Endometrium (tissue), 2 donors: ENCODE measurements around the gene PSMD12.
"Not testable (repeated sequence)": the region's sequence is repeated elsewhere in the genome, so short reads cannot be mapped to it uniquely, and the experiment has no call there.

Source experiments
- FAIRE-seq: peaks from 2 replicates; lab custom pipeline; 2012; peaks lifted over from hg19 to GRCh38; lab: Jason Lieb, UNC
- donor health status: control.
- donor health status: control.

The PSMD12 gene

DNA sequence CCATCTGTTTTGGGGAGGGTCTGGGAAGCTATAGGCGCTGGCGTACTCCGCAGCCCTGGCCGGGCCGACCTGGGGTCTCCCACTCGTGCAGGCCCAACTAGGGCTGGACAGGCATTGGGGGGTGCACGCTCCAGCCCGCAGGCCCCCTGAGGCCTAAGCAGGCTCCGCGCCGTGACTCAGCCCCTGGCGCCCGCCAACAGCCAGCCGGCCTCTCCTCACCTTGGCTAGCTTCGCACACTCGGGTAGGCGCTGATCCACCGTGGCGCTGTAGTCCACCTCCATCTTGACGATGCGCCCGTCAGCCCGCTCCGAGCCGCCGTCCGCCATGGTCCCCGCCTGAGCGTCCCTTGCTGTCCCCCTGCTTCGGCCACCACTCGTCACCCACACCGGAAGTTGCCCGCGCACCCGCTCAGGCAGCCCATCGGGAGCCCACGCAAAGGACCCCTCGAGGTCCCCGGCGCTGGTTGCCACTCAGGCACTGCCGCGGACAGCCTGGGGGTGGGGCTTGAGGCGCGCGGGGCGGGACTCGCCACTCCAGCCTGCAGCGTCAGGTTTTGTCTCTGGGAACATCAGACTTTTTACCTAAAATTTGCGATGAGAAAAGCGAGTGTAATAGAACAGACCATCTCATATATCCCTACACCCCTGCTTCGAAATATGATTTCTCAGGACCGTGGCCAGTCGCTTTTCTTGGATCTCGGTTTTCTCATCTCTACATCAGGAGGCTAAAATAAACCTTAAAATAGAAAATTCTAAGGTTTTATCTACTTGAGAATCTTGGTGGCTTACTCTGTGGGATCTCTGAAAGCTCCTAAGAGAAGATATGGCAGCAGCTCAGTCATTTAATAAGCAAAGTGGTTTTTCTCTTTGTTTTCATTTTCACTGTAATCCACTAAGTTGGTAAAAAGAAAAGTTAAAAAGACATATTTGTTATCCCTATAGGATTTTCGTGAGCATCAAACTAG lies at the start of gene PSMD12:
TSS of gene PSMD12 (minus strand) at position 385 of the 965 bp plus-strand sequence. CDS start at position 327, 58 bp downstream.
- FAIRE-seq, result no peak

DNA sequence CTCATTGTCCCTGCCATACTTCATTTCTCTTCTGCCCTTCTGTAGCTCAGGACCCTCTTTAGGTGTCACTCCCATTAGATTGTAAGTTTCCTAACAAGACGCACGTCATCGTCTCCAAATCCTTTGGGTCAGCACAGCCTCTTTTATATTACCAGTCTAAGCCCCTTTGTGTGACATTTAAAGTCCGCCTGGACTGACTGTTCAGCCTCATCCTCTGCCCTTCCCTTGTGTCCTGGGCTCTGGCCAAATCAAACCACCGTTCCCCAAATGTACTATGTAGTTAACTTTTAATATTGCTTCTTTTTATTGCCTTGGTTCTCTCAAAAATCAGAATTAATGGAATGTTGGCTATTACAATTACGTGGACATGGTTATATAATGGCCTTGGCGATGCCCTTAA lies 48.9 kb upstream of the PSMD12 start:
- no peak for FAIRE-seq

DNA sequence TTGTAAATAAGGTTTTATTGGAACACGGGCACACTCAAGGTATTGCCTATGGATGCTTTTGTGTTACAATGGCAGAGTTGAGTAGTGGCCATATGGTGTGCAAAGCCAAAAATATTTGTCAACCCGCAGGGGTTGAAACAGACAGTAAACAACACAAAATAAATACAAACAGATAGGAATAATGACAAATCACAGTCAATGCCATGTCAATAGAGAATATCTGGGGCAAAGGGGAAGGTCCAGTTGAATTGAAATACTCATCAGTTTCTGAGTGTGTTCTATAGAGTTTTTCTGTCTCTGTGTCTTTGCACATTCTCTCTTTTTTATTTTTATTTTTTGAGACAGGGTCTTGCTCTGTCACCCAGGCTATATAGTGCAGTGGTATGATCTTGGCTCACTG lies 48.2 kb upstream of the PSMD12 start:
- no peak for FAIRE-seq

DNA sequence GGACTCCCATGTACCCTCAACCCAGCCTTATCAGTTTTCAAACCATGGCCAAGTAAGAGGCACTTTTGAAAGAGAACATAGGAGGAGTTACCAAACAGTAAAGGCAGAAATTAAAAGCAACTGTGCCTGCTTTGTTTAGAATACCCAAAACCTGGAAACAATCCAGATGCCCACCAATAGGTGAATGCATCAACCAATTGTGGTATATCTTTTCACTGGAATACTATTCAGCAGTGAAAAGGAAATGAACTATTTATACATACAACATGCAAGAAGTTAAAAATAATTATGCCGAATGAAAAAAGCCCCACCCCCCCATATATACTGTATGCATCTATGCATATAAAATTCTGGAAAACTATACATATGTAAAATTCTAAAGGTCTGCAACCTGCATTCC lies 47.8 kb upstream of the PSMD12 start:
- no peak for FAIRE-seq

DNA sequence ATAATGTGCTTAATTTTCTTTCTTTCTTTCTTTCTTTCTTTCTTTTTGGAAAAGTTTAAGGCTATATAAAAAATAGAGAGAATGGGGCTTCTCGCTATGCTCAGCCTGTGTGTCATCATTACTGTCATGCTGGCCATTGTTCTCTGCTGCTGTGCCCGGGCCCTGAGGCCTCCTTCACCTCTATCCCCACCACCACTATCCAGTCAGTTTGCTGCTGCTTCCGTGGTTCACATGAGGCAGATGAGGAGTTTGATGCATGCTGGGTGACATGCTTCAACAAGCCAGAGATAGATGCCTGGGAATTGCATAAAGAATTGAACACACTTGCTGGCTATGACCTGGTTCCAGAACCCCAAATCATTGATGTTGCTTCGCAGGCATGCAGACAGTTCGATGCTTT lies 47.0 kb upstream of the PSMD12 start:
- FAIRE-seq, result no peak

DNA sequence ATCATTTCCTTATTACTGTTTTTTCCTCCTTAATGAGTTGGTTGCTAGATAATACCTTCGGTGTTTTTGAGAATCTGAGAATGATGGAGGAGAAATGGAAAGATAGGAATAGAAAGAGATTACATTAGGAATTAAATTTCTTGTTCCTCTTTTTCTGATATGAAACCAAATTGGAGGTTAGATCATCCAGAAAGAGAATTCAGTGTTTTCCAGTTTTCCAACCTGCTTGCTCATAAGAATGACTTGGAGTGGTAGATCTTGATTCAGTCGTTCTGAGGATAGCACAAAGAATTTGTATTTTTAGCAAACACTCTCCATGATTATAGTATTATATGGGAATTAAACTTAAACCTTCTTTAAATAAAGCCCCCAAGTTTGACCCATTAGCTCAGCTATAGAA lies 46.6 kb upstream of the PSMD12 start:
- FAIRE-seq, result no peak

DNA sequence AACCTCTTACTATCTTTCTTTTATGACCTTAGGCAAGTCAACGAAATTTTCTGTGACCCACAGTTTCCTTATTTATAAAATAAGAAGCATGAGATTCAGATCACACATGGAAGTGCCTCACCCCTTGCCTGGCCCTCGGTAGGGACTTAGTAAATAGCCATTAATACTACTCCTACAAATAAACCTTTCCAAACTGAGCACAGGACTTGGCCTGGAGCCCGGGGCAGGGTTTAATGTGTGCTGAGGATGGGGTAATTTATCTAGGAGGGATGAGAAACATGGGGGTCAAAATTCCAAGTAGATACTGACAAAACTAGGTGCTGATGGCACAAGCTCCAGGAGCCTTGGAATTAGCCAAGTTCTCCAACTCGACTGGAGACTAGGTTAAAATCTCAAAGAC lies 45.7 kb upstream of the PSMD12 start:
- FAIRE-seq, result no peak

DNA sequence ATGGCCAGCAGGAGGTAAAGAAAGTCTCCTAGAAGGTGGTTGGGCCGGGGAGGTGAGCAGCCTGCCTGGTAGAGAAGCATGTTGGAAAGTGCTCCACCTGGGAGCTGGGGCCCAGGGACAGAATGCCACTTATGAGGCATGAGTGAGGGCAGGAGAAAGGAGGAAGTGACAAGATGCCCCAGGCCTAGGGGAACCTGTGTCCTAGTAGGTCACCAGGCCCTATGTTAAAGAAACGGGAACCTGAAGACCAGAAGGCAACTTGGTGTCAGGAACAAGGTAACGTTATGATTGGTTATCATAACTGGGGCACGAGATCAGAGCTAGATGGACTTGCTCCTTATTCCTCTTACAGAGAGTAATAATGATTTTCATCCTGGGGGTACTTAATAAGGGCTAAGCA lies 45.0 kb upstream of the PSMD12 start:
- no peak for FAIRE-seq

DNA sequence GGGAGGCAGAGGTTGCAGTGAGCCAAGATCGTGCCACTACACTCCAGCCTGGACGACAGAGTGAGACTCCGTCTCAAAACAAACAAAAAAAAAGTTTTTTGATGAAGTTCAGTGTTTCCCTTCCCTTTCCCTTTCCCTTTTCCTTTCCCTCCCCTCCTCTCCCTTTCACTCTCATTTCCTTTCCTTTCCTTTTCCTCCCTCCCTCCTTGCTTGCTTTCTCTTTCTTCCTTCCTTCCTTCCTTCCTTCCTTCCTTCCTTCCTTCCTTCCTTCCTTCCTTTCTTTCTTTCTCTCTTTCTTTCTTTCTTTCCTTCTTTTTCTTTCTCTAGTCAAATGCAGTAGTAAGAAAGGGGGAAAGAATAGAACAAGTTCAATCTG lies 42.1 kb upstream of the PSMD12 start:
- not testable (repeated sequence) for FAIRE-seq

DNA sequence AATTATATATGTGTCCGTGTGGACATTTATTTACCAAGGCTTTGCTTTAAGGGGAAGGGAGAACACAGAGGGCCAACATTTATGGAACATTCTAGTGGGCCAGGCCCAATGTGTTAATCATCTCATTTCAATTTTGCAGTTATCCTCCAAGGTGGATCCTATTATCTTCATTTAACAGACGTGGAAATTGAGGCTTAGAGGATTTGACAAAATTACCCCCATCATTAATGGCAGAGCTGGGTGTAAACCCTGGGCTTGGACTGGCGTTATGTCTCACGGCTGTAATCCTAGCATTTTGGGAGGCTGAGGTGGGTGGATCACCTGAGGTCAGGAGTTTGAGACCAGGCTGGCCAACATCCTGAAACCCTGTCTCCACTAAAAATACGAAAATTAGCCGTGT lies 37.1 kb upstream of the PSMD12 start:
- FAIRE-seq, result no peak

DNA sequence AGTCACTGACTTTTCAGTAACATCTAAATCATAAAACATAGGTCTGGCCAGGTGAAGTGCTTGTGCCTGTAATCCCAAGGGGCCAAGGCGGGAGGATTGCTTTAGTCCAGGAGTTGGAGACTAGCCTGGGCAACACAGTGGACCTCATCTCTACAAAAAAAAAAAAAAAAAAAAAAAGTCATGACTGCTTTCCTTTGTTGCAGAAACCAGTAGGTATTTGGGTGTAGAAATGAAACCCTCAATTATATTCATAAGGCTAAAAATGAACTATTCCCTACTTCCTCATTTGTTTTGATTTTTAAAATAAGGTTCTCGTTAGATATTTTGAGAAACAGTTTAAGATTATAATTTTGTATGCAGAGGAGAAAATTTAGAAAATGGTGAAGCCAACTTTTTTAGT lies 36.7 kb upstream of the PSMD12 start:
- no peak for FAIRE-seq

DNA sequence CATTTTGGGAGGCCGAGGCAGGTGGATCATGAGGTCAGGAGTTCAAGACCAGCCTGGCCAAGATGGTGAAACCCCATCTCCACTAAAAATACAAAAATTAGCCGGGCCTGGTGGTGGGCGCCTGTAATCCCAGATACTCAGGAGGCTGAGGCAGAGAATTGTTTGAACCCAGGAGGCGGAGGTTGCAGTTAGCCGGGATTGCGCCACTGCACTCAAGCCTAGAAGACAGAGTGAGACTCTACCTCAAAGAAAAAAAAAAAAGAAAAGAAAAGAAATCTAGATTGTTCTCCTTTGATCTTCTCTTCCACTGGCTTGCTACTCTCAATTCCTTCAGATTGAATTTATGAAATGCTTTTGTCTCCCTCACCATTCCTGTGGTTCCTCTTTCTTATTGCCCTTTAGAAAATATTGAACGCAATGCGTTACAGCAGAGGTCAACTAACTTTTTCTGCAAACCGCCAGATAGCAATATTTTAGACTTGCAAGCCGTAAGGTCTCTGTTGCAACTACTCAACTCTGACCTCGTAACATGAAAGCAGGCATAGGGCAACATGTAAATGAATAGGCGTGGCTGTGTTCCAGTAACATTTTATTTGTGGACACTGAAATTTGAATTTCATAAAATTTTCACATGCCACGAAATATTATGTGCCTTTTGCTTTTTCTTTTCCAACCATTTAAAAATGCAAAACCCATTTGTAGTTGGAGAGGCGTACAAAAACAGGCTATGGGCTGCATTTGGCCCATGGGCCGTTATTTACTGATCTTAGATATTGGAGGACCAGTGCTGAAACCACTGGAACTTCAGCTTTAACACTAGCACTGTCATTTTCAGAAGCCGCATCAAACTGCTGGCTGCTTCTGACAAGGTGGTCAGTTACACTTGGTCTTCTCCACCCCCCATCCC lies 35.5 kb upstream of the PSMD12 start:
- no peak for FAIRE-seq

DNA sequence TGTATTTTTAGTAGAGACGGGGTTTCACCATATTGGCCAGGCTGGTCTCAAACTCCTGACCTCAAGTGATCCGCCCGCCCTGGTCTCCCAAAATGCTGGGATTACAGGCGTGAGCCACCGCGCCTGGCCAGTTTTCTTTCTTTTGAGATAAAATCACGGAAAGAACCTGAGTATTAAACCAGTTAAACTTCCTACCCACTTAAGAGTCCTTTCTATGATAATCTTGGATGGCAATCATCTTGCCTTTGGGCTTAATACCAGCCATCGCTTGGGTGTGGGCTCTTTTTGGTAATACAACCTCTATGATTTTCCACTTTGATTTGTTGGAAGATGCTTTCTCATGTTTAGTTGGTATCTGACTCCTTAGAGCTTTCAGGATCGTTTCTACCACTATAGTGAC lies 34.7 kb upstream of the PSMD12 start:
- FAIRE-seq, result no peak

DNA sequence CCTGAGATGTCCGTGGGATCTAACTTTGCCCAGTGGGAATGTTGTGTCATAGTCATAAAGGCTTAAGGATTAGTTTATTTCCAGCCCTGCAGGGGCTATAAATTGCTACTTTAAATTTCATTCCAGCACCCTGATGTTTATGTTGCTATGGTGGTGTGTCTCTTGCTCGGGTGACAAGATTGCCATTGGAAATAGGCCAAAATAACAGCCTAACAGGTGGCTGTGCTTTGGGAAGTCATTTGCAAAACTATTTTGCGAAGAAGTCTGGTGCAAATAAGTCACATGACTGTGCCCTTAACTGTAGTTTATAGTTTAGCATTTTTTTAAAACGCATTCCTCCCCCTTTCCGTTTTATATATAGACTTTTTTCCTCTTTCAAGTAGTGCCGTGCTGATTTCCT lies 33.8 kb upstream of the PSMD12 start:
- FAIRE-seq, result no peak

DNA sequence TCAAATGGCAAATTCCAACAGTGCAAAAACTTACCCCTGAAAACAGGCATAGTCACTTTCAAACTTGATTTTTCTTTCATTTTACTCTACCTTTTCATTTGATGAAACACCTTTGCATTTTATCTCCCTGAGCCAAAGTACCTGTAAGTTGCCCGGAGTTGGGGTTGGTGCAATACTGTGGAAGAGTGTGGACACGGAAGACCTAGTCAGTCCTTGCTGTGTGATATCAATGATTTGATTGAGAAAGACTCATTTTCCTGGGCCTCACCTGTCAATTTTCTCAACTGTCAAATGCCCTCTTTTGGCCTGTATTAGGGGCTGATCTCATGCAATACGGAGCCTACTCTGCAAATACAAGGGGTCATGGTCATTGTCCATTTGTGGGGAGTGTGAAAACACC lies 33.3 kb upstream of the PSMD12 start:
- FAIRE-seq, result no peak

DNA sequence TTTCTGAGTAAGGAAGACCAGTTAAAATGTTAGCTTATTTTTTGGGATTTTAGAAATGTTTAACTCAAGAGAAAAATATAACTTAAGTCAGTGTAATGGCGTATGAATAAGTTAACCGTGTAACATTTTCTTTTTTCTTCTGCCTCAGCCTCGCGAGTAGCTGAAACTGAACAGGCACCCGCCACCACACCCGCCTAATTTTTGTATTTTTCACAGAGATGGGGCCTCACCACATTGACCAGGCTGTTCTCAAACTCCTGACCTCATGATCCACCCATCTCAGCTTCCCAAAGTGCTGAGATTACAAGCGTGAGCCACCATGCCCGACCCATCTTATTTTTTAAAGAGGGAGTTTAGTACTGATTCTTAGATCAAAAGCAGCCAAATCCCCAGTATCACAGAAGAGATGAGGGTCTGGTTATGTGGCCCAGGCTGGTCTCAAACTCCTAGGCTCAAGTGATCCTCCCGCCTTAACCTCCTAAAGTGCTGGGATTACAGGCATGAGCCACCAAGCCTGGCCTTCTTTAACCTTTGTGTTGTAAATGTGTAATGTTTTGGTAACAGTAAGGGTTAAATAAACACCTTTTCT lies 27.5 kb upstream of the PSMD12 start:
- no peak for FAIRE-seq

DNA sequence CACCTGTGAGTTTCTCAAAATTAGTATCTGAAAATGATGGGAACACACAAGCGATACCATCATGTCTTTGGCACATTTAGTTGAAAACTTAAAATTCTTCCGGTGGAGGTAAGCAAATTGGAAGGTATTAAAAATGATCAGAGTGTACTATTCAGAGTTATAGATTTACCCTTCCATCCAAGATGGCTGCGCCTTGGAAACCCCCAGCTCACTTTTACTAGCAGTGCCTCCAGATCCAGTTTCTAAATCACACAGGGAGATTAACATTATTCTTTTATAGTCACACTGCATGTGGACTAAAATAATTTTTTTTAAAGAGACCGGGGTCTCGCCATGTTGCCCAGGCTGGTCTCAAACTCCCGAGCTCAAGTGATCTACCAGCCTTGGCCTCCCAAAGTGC lies 25.7 kb upstream of the PSMD12 start:
- FAIRE-seq, result no peak

DNA sequence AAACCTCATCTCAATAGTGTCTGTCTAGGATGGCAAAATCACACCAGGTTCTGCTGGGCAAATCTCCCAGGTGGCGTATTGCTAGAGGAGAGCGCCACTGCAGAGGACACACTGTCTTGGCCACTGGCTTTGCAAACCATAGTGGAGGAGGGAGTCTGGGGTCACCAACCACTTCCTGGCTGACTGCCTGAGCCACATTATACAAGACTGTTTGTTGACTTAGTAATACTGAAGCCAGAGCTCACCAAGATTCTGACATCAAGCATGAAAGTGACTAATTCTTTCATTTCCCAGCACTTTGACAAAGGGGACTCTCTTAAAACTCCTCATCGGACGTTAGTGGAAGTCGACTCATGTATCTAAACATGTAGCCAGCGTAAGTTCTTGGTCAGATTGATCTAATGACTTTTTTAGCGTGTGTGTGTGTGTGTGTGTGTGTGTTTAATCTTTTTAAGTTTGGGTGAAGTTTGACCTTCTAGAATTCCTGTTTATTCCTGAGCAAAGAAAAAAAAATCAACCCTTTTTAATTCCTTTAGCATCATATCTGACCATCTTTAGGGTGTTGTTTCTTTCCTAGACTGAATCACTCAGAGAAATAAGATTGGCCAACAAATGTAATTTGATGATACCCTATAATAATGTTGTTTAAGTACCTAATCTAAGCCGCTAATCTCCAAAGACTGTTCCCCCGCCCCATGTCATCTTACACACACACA lies 24.4 kb upstream of the PSMD12 start:
- no peak for FAIRE-seq

DNA sequence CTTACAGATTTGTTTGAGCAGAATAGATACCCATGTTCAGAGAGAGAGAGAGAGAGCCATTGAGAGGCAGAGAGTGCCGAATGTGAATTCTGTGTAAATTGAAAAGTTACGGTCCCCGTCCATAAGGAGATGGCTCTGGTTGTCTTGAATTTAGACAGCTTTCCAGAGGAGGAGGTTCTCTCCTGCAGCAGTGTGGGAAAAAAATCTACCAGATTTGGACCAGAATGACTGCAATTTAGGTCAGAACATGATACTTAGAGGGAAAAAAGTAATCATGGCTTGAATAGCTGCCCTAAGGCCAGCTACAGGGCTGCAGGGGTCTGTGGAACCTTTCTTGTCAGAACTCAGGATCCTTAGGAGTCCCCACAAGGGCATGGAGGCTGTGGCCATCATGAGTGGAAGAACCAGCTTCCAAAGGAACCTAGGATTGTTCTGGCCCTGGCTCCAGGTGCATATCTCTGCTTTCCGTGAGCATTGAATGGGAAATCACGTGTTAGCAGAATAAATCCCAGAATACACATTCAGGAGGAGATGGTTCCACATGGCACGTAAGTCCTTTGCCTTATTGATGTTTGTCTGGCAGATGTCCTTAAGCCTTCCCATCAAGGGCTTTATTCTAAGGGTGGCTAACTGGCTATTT lies 23.7 kb upstream of the PSMD12 start:
- FAIRE-seq, result no peak

DNA sequence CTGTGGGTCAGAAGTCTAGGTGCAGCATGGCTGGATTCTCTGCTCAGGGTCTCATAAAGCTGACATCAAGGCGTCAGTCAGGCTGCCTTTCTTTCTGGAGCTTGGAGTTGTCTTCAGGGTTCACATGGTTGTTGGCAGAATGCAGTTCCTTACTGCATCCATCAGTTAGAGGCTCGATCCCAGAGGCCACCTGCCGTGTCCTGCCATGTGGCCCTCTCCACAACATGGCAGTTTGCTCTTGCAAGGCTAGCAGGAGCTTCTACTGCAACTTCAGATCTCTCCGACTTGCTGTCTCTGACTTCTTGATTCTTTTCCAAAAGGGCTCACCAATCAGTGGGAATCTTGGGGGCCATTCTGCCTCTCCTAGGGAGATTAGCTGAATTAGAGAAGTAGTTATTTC lies 22.6 kb upstream of the PSMD12 start:
- FAIRE-seq, result no peak

DNA sequence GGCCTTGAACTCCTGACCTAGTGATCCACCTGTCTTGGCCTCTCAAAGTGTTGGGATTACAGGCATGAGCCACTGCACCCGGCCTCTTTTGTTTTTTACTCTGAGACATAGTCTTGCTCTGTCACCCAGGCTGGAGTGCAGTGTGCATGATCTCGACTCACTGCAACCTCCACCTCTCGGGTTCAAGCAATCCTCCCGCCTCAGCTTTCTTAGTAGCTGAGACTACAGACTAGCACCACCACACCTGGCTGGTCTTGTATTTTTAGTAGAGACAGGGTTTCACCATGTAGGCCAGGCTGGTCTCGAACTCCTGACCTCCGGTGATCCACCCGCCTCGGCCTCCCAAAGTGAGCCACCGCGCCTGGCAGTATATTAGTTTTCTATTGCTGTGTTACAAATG lies 22.2 kb upstream of the PSMD12 start:
- not testable (repeated sequence) for FAIRE-seq
